Right atrium auricular region (tissue), 2 donors: ENCODE data around the gene MFN1. TPM values are rescaled to one million over a fixed set of nuclear protein-coding genes. Genes with fewer than 3 reads are reported as not detected.

Experiments
- DNase-seq: peaks from one replicate; pipeline ENCODE4 v3.0.0-alpha.2; 2019; ENCODE audit warnings: low spot score
- H3K27ac ChIP-seq, 2 donors: fragments of 200-600 bp; sonication (generic); 1 replicate in 1 of 2; 2 replicates in 1 of 2; pipeline ENCODE4 v1.5.1; 2016 to 2019
- H3K27me3 ChIP-seq, 2 donors: fragments of 200-600 bp; sonication (generic); one replicate each; pipeline versions ENCODE4 v1.5.1 to v1.6.0; 2017 to 2019
- H3K36me3 ChIP-seq: fragments of 200-600 bp; sonication (generic); one replicate; pipeline ENCODE4 v1.5.1; 2016
- H3K4me1 ChIP-seq, 2 donors: fragments of 200-600 bp; sonication (generic); one replicate each; pipeline versions ENCODE4 v1.5.1 to v1.6.0; 2017 to 2019
- H3K4me3 ChIP-seq, 2 donors: fragments of 200-600 bp; sonication (generic); 1 replicate in 1 of 2; 2 replicates in 1 of 2; pipeline ENCODE4 v1.5.1; 2017 to 2019; ENCODE audit warnings: mild to moderate bottlenecking in 1 of 2, moderate library complexity in 1 of 2
- H3K9me3 ChIP-seq, 2 donors: fragments of 200-600 bp; sonication (generic); one replicate each; pipeline ENCODE4 v1.5.1; 2019
- CTCF ChIP-seq, 2 donors: fragments of 200-600 bp; sonication (generic); IDR thresholded peaks; one replicate each; pipeline ENCODE4 v1.5.1; 2019; ENCODE audit warnings: antibody characterized with exemption in 2 of 2
- total RNA-seq, 2 donors: library from RNA; depleted of rRNA; stranded (reverse); fragments of >200 nt; gene quantifications; one replicate each; pipeline ENCODE4 v1.1.0, GENCODE V29; 2016

MFN1 gene
- 10 to 100 TPM; 30.5 to 68.0 TPM for total RNA-seq

GRCh38 chr3:179347345-179348194, at the start of gene MFN1:
MFN1 (plus strand) TSS chr3:179347709; CDS start chr3:179348852, 1,143 bp downstream.
- peak within 1 kb of the TSS; percentile 84 to 89 for H3K4me3 ChIP-seq
- peaks cover 19% of the 10 kb centered on the region for H3K36me3 ChIP-seq
- peaks cover 0 to 15% of the 10 kb centered on the region in 2 donors for H3K4me1 ChIP-seq
- no peaks in the 10 kb centered on the region for H3K27me3 ChIP-seq
- no peaks in the 10 kb centered on the region for H3K9me3 ChIP-seq
- H3K27ac ChIP-seq = peak within 1 kb of the TSS; percentile 87 to 93
- TF ChIP-seq CTCF (IDR thresholded peaks at IDR 0.05) = no peak
- DNase-seq = peak; percentile 97

- no peaks in the 10 kb centered on the region for H3K9me3 ChIP-seq
- H3K4me1 ChIP-seq = no peaks in the 10 kb centered on the region
- TF ChIP-seq CTCF (IDR thresholded peaks at IDR 0.05) = no peak
- H3K4me3 ChIP-seq = no peak overlapping the region
- no peaks in the 10 kb centered on the region for H3K36me3 ChIP-seq
- no peak for DNase-seq
- H3K27me3 ChIP-seq = no peaks in the 10 kb centered on the region
- no peak overlapping the region for H3K27ac ChIP-seq
These were observed 49.4 kb upstream of the MFN1 start for GRCh38 chr3:179297971-179298725.

GRCh38 chr3:179299316-179299715, 48.2 kb upstream of the MFN1 start:
- no peak overlapping the region for H3K27ac ChIP-seq
- TF ChIP-seq CTCF (IDR thresholded peaks at IDR 0.05) = no peak
- H3K4me3 ChIP-seq = no peak overlapping the region
- H3K36me3 ChIP-seq = no peaks in the 10 kb centered on the region
- no peak for DNase-seq
- H3K4me1 ChIP-seq = no peaks in the 10 kb centered on the region
- H3K9me3 ChIP-seq = no peaks in the 10 kb centered on the region
- no peaks in the 10 kb centered on the region for H3K27me3 ChIP-seq

GRCh38 chr3:179299999-179300613, 47.4 kb upstream of the MFN1 start:
- Histone ChIP-seq H3K27ac (no peak overlapping the region), H3K4me1 (no peaks in the 10 kb centered on the region), H3K4me3 (no peak overlapping the region), H3K27me3 (no peaks in the 10 kb centered on the region), H3K9me3 (no peaks in the 10 kb centered on the region), H3K36me3 (no peaks in the 10 kb centered on the region)
- no peak for DNase-seq
- TF ChIP-seq CTCF (IDR thresholded peaks at IDR 0.05) = no peak

GRCh38 chr3:179301645-179302044, 45.9 kb upstream of the MFN1 start:
- Histone ChIP-seq H3K4me3 (no peak overlapping the region), H3K27me3 (no peaks in the 10 kb centered on the region), H3K4me1 (no peaks in the 10 kb centered on the region), H3K9me3 (no peaks in the 10 kb centered on the region), H3K36me3 (no peaks in the 10 kb centered on the region), H3K27ac (no peak overlapping the region)
- DNase-seq = no peak
- TF ChIP-seq CTCF (IDR thresholded peaks at IDR 0.05) = no peak
